PFSK-1 (cell line): Measurements from ENCODE around the gene CORO2A.

Experiments used
- FOXP2 ChIP-seq: optimal IDR thresholded peaks from 2 replicates; pipeline ENCODE3; 2011; ENCODE audit warnings: borderline replicate concordance, control low read depth, inconsistent platforms; ENCODE audit not compliant: insufficient read depth; ENCODE audit errors: extremely low read length, extremely low read depth
- POLR2AphosphoS5 ChIP-seq: IDR thresholded peaks from 2 replicates; pipeline ENCODE4 v1.6.1; 2012; ENCODE audit warnings: low read depth, mild to moderate bottlenecking, control low read depth, low read length, moderate library complexity
- TF ChIP-seq, protein P1 (sequence below), 2 experiments: IDR thresholded peaks; 2 replicates each; pipeline versions ENCODE4 v1.6.1 to v1.8.0; 2011 to 2012; ENCODE audit warnings: low read depth in 2 of 2, low read length in 2 of 2, control low read depth in 1 of 2, inconsistent platforms in 1 of 2, mild to moderate bottlenecking in 1 of 2, moderate library complexity in 1 of 2; ENCODE audit not compliant: insufficient read depth in 1 of 2

DNA sequence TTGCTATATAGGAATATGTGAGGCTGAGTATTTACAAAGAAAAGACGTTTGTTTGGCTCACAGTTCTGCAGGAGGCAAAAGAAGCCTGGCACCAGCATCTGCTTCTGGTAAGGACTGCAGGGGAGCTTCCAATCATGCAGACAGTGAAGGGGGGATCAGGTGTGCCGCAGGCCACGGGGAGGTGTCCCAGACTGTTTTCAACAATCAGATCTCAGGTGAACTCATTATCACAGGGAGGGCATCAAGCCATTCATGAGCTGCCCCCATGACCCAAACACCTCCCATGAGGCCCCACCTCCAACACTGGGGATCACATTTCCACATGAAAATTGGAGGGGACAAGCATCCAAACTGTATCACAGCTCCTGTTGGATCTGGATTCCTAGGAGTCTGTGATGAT, 43.0 kb downstream of the CORO2A start:
- TF ChIP-seq FOXP2, result no peak
- TF ChIP-seq, protein P1, sequence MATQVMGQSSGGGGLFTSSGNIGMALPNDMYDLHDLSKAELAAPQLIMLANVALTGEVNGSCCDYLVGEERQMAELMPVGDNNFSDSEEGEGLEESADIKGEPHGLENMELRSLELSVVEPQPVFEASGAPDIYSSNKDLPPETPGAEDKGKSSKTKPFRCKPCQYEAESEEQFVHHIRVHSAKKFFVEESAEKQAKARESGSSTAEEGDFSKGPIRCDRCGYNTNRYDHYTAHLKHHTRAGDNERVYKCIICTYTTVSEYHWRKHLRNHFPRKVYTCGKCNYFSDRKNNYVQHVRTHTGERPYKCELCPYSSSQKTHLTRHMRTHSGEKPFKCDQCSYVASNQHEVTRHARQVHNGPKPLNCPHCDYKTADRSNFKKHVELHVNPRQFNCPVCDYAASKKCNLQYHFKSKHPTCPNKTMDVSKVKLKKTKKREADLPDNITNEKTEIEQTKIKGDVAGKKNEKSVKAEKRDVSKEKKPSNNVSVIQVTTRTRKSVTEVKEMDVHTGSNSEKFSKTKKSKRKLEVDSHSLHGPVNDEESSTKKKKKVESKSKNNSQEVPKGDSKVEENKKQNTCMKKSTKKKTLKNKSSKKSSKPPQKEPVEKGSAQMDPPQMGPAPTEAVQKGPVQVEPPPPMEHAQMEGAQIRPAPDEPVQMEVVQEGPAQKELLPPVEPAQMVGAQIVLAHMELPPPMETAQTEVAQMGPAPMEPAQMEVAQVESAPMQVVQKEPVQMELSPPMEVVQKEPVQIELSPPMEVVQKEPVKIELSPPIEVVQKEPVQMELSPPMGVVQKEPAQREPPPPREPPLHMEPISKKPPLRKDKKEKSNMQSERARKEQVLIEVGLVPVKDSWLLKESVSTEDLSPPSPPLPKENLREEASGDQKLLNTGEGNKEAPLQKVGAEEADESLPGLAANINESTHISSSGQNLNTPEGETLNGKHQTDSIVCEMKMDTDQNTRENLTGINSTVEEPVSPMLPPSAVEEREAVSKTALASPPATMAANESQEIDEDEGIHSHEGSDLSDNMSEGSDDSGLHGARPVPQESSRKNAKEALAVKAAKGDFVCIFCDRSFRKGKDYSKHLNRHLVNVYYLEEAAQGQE (IDR thresholded peaks at IDR 0.05; ENCODE audit: insufficient read depth in 1 of 2, low read depth in 2 of 2, low read length in 2 of 2), result no peak
- TF ChIP-seq POLR2AphosphoS5, result no peak
